Right forelimb (tissue), 1 donor: ENCODE results near the gene SLC22A1.
"Not testable (repeated sequence)": the region's sequence is repeated elsewhere in the genome, so short reads cannot be mapped to it uniquely, and the experiment has no call there.

ENCODE experiments used
- DNase-seq: peaks from one replicate; pipeline ENCODE4 v3.0.0-alpha.2; 2018

The SLC22A1 gene

GRCh38 chr6:160140493-160140892, 18.9 kb downstream of the SLC22A1 start:
- not testable (repeated sequence) for DNase-seq

DNA sequence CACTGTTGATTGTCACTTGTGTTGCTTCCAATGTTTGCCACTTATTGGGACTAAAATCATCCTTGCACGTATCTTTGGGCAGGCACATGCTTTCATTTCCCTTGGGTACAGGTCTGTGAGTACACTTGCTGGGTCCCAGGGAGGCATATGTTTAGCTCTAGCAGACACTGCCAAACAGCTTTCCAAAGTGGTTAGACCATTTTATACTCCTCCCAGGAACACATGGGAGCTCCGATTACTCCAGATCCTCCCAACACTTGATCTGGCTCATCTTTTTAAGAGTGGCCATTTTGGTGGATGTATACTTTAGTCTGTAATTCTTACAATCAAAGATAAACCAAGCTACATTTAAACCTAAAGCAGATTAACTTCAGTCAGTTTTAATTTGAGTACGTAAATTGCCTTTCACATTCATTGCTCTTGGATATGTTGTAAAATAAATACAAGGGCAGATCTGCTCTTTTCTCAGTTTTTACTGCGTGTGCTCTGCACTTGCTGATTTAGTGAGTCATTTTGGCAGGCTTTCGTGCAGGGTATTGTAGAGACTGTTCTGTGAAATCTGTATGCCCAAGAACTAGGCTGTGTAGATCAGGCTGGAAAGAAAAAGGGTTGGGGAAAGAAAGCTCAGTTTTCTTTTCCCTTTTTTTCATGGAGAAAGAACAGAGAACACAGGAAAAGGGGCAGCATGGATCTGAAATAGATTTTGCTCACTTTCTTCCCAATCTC, 19.5 kb downstream of the SLC22A1 start:
- DNase-seq = no peak

DNA sequence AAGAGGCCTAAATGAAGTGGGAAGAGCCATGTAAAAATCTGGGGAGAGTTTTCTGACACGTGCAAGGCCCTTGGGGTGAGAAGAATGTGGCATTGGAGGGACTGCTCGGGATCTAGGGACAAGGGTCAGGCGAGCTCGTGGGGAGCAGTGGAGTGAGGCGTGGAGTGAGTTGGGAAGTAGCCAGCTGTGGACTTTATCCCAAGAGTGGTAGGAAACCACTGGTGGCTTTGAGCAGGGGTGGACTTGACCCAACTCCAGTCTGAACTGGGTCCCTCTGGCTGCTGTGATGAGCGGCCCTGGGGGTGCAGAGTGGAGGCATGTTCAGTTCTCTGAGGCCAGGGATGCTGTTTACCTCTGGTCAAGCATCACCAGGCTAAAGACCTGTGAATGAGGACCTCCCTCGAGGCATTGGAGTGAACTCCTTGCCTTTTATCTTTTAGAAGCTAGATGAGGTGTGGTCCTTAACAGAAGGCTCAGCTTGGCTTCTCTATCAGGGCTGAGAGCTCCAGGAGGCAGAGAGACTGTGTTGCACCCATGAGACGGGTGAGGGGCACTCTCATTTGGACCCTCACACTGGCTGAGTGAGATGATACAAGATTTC, 20.6 kb downstream of the SLC22A1 start:
- no peak for DNase-seq

DNA sequence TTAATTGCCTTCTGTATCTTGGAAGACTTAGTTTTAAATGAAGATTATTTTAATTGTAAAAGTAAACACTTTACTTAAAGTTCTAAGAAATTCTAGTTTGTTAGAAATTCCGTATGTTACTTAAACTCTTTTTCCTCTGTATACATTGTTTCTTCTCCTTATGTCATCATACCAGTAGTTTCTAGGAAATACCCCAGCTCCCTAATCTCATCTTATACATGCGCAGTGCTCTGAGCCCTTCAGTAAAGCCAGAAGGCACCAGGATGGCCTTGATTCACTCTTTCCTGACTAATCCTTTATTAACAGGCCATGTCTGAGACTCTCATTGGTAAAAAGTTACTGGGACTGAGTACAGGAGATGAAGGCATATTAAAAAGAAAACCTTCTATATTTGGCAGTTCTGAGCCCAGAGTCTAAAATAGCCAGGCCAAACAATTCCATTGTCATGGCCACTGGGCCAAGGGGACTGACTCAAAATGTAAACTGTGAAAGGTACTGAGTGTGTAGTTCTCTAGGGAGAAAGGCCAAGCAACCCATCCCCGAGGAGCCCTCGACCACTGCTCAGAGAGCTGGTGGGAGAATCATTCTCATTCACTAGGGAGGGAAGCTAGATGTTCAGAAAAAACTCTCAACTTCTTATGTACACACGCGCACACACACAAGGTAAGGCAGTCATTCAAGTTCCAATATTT, 25.0 kb downstream of the SLC22A1 start:
- no peak for DNase-seq

DNA sequence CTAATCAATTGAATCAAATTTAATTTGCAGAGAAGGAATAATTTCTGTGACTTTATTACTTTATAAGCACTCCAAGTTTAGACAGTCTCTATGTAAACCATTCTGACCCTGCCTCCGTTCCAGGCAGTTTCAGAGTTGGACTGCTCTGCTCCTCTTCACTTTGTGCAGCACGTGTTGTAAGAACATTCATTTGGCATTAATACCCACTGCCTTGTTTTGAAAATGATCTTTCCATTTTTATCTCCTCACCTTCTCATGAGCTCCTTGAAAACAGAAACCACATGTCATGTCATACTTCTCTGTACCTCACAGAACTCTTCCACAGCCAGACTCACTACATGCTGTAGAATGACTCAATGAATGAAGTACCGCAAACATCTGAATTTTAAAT, 25.5 kb downstream of the SLC22A1 start:
- no peak for DNase-seq

DNA sequence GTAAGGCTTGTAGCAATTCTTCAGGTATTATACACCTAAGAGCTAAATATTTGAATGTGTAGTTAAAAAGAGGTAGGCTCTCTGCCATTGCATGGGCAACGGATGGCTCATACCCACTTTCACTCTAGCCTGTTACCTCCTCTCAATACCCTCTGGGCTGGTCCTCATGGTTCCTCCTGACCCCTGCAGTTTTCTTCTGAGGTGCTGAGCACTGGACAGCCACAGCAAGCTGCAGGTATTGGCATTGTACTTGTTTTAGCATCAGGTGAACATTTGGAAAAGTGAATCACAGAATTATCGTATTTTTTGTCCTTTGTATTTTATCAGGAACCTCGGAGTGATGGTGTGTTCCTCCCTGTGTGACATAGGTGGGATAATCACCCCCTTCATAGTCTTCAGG, 32.9 kb downstream of the SLC22A1 start:
- no peak for DNase-seq

GRCh38 chr6:160156842-160157241, 35.2 kb downstream of the SLC22A1 start:
- DNase-seq = no peak

GRCh38 chr6:160160450-160160849, 38.8 kb downstream of the SLC22A1 start:
- DNase-seq = no peak

GRCh38 chr6:160160929-160161646, 39.5 kb downstream of the SLC22A1 start:
- DNase-seq = no peak

GRCh38 chr6:160161647-160161986, 40.0 kb downstream of the SLC22A1 start:
- DNase-seq = no peak

DNA sequence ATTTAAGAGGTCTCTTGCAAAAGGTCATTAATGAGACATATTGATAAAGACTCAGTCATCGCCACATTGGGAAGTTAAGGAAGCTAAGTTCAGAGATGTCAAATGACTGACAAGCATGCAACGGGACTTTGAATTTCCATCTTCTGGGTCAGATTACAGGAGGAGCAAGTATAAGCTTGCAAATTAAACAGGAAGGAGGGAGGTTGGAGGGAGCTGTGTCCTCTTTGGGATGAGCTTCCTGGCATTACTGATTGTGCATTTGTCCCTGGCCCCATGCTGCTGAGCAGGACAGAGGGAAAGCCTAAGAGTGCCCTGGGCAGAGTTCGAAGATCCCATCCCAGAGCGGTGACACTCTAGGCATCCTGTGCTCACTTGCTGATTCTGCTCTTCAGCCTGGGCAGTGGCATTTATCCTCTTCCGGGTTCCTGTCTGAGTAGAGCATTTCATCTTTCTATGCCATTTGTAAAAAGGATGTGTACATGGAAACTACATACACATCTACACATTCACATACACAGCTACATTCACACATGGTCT, 40.5 kb downstream of the SLC22A1 start:
- DNase-seq = no peak

DNA sequence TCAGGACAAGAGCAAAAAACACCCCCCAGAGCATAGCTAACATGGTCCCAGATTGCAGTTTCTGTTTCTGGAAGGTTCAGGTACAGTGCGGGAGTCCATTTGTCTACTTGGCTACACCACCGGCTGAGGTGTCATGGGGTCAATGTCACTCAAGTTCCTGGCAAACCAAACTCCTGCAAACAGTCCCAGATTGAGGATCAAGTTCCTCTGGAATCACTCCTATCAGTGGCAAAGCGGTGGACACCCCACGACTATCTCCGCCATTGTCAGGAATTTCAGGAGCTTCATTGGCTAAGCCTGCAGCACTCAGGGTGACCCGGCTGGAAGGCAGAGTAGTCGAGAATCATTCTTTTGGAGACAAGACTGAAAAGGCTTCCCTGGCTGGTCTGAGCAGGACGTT, 41.8 kb downstream of the SLC22A1 start:
- no peak for DNase-seq

DNA sequence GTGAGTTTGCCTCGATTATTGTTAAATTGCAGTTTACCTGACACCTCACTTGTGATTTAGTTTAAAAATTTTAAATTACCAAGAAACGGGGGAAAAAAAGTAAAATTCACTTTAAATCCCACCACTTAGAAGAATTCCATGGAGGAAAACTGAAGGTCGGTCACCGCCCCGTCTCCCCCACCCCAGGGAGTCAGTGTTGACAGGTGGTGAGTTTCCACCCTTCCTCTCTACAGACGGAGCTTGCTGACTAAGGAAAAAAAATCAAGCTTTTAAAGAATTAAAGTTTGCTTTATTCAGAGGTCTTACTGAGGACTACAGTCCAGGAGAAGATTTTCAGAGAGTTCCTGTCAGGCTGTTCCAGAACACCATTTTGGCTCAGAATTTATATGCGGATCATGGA, 42.3 kb downstream of the SLC22A1 start:
- no peak for DNase-seq

DNA sequence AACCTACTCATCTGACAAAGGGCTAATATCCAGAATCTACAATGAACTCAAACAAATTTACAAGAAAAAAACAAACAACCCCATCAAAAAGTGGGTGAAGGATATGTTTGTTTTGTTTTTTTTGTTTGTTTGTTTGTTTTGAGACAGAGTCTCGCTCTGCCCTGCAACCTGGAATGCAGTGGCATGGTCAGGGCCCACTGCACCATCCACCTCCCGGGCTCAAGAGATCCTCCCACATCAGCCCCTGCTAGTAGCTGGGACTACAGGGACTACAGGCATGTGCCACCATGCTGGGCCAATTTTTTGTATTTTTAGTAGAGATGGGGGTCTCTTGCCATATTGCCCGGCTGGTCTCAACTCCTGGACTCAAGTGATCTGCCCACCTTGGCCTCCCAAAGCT, 44.3 kb downstream of the SLC22A1 start:
- not testable (repeated sequence) for DNase-seq

GRCh38 chr6:160167604-160168399, 46.2 kb downstream of the SLC22A1 start:
- DNase-seq = no peak

DNA sequence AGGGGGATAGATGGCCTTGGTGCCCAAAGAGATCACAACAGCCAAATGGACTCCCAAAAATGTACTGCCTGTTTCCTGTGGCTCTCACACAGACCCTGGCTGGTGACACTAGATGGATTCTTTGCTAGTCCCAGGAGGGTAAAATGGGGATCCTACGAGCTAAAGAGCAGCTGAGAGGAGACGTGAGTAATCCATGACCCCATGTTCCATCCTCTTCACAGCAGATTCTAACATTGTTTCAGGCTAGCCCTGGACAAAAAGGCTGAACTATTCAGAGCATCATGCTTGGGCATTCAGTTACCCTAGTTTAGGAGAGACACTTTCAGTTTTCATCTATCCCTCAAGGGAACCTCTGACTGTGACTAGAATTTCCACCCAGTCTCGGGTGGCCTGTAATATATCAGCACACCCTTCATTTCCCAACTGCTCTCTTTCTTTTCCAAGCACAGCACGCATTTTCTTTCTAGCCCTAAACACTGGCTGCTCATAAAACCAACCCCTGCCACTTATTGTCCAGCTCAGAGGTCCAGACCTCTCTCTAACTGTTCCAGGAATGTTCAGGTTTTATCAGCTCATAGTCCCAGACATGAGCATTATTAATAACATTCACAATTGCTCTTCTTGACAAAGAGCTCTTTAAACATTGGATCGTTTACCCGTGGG, 48.5 kb downstream of the SLC22A1 start:
- no peak for DNase-seq

- DNase-seq = no peak
These were observed 51.1 kb downstream of the SLC22A1 start for GRCh38 chr6:160172704-160173103.

GRCh38 chr6:160173806-160174527, 52.4 kb downstream of the SLC22A1 start:
- DNase-seq = no peak

DNA sequence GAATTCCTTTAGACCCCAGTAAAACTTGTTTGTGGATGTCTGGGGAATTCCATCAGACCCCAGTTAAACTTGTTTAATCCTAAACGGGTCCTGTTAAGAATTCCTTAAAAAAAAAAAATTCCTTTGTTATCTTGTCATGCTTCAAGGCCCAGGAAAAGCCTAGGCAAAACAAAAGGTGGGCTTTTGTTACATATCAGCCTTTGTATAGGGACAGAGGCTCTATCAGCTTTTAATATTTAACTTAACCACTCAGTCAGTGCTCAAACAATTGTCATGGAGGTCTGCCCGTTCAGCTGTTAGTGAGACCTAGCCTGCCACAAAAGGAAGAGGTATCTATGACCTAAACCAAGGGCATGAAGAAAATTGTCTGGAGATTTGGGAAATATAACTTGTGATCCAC, 53.1 kb downstream of the SLC22A1 start:
- DNase-seq = no peak

DNA sequence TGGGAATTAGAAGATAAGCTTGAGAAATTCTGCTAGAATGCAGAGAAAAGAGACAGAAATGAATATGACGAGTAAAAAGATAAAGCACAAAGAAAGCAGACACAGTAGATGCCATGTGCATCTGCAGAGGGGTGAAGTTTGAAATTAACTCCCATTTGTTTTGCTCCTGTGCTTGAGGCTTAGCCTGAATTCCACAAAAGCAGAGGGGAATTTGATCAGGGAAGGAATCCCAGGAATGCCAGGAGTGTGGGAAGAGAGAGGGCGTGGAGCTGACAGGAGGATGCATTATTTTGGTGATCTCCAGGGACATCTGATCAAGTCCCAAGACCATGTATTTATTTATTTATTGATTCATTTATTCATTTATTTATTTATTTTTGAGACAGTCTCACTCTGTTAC, 55.6 kb downstream of the SLC22A1 start:
- no peak for DNase-seq

DNA sequence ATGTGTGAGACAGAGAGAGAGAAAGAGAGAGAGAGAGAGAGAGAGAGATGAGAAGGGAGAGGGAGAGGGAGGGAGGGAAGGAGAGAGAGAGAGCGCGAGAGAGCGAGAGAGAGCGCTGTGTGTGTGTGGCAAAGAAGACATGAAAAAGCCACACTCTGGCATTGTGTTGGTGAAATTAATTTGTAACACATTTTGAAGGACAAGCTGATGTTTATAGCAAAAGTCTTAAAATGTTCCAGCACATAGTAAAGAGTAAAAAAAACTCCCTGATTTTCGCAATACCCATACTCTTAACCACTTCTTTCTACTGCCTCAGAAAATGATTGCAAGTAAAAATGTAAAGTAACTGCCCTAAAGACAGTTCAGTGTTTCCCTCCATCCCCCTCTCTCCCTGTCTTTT, 56.7 kb downstream of the SLC22A1 start:
- no peak for DNase-seq
